T-cell (primary cell): ENCODE measurements around the gene CRYAB. TPM values are rescaled to one million over a fixed set of nuclear protein-coding genes. Genes with fewer than 3 reads are reported as not detected.
"Not testable (repeated sequence)": the region's sequence is repeated elsewhere in the genome, so short reads cannot be mapped to it uniquely, and the experiment has no call there.

ENCODE experiments used
- ATAC-seq, 4 experiments: fragments of 200-7000 bp in 3 of 4; fragments of 150-1000 bp in 1 of 4; cut with Tn5 transposase; replicated peaks in 1 of 4; 1 replicate in 3 of 4; 2 replicates in 1 of 4; pipeline ENCODE4 v1.10.0; 2021; ENCODE audit warnings: moderate library complexity in 3 of 4, mild to moderate bottlenecking in 2 of 4, moderate number of reproducible peaks in 1 of 4
- CTCF ChIA-PET, 2 donors: fragments of 300-600 bp; sonication (Branson Sonifier 250); formaldehyde crosslinking; loops; one replicate each; lab custom pipeline; 2022; ENCODE audit warnings: antibody characterized with exemption in 2 of 2; lab: Charles Lee
- POLR2A ChIA-PET, 2 donors: fragments of 300-600 bp; sonication (Branson Sonifier 250); formaldehyde crosslinking; loops; one replicate each; lab custom pipeline; 2022; ENCODE audit warnings: antibody characterized with exemption in 2 of 2; lab: Charles Lee
- DNase-seq, 35 experiments: peaks; one replicate each; pipeline versions ENCODE4 v3.0.0 to v3.0.0-alpha.2; 2013 to 2023
- H3K27ac ChIP-seq: one replicate; pipeline ENCODE4 v1.5.1; 2013; ENCODE audit warnings: low read length
- H3K27me3 ChIP-seq, 2 experiments: replicated peaks in 1 of 2; 1 replicate in 1 of 2; 2 replicates in 1 of 2; pipeline versions ENCODE4 v1.6.1 to v1.7.0; 2013; ENCODE audit warnings: low read length in 1 of 2, mixed read lengths in 1 of 2; ENCODE audit not compliant: control insufficient read depth in 2 of 2, insufficient read depth in 2 of 2; ENCODE audit errors: extremely low read depth in 1 of 2
- H3K36me3 ChIP-seq, 2 donors: 1 replicate in 1 of 2; 2 replicates in 1 of 2; pipeline versions ENCODE4 v1.6.1 to v1.7.0; 2013; ENCODE audit warnings: low read length in 1 of 2; ENCODE audit not compliant: control insufficient read depth in 2 of 2, insufficient read depth in 1 of 2; ENCODE audit errors: extremely low read depth in 1 of 2
- H3K4me1 ChIP-seq, 2 experiments: 1 replicate in 1 of 2; 2 replicates in 1 of 2; pipeline versions ENCODE4 v1.6.1 to v1.7.0; 2013; ENCODE audit warnings: low read length in 2 of 2, mixed read lengths in 1 of 2; ENCODE audit not compliant: insufficient read depth in 2 of 2, control insufficient read depth in 1 of 2; ENCODE audit errors: extremely low read depth in 1 of 2
- H3K4me3 ChIP-seq, 2 donors: 1 replicate in 1 of 2; 2 replicates in 1 of 2; pipeline versions ENCODE4 v1.5.1 to v1.7.0; 2013; ENCODE audit warnings: mild to moderate bottlenecking in 2 of 2, low read length in 1 of 2, moderate library complexity in 1 of 2; ENCODE audit not compliant: control insufficient read depth in 1 of 2; ENCODE audit errors: extremely low read depth in 1 of 2
- H3K9me3 ChIP-seq: 2 replicates; pipeline ENCODE4 v1.7.0; 2013
- H3K27ac Mint-ChIP-seq, 2 donors: one replicate each; pipeline ENCODE4 v1.8.0; 2020 to 2021; ENCODE audit warnings: mild to moderate bottlenecking in 2 of 2, mixed read lengths in 2 of 2
- H3K27me3 Mint-ChIP-seq, 2 donors: one replicate each; pipeline ENCODE4 v1.8.0; 2021 to 2022; ENCODE audit warnings: mixed read lengths in 2 of 2
- H3K36me3 Mint-ChIP-seq: one replicate; pipeline ENCODE4 v1.8.0; 2021; ENCODE audit warnings: mixed read lengths
- H3K4me1 Mint-ChIP-seq, 3 donors: one replicate each; pipeline ENCODE4 v1.8.0; 2020 to 2022; ENCODE audit warnings: mixed read lengths in 3 of 3, mild to moderate bottlenecking in 1 of 3
- H3K4me3 Mint-ChIP-seq, 3 donors: one replicate each; pipeline ENCODE4 v1.8.0; 2020 to 2022; ENCODE audit warnings: mild to moderate bottlenecking in 3 of 3, mixed read lengths in 3 of 3, moderate library complexity in 3 of 3
- H3K9me3 Mint-ChIP-seq, 3 donors: one replicate each; pipeline ENCODE4 v1.8.0; 2020 to 2022; ENCODE audit warnings: mixed read lengths in 3 of 3
- WGBS: methylation state at CpG from one replicate; pipeline ENCODE4 v1.1.5; 2013; ENCODE audit warnings: missing lambda C conversion rate; ENCODE audit not compliant: insufficient coverage; 5-methylcytosine and 5-hydroxymethylcytosine counted together
- total RNA-seq, 35 experiments: library from RNA in 6 of 35; stranded (reverse) in 6 of 35; fragments of 120-200 nt in 1 of 35; gene quantifications; one replicate each; pipeline versions ENCODE4 v1.2.1 to v1.2.4 and lab custom pipeline; 2013 to 2026

Gene CRYAB
- total RNA-seq, 5 donors from 2014 or later (not counting 1 experiment from before 2014, with no cell fraction given): 0.38 to 0.49 TPM; not detected in 3

- peaks cover 0 to 4% of the 10 kb centered on the region in 2 experiments for H3K4me1 ChIP-seq
- ChIA-PET POLR2A (no interaction called here), CTCF (interaction anchor here in 1 of 2 donors (0.6 kb wide), 1 partner anchor 1666 kb away, joined by 3 read pairs; no protein-coding TSS in a partner anchor)
- no peak for DNase-seq
- Mint-ChIP-seq H3K4me3 (no peak overlapping the region), H3K27me3 (peaks cover 34 to 39% of the 10 kb centered on the region in 2 donors), H3K9me3 (no peaks in the 10 kb centered on the region), H3K27ac (no peak overlapping the region), H3K4me1 (no peaks in the 10 kb centered on the region), H3K36me3 (peaks cover 5% of the 10 kb centered on the region)
- no peaks in the 10 kb centered on the region for H3K9me3 ChIP-seq
- ATAC-seq: no peak
- 94% methylated on average over 3 of the region's 5 CpGs for WGBS
- no peak overlapping the region for H3K4me3 ChIP-seq
- H3K27me3 ChIP-seq: peaks cover 9 to 29% of the 10 kb centered on the region in 2 experiments
- H3K36me3 ChIP-seq: no peaks in the 10 kb centered on the region
- H3K27ac ChIP-seq: no peak overlapping the region
These were observed 2.8 kb downstream of the CRYAB start for GRCh38 chr11:111908639-111909305.

- Mint-ChIP-seq H3K36me3 (peaks cover 5% of the 10 kb centered on the region), H3K4me3 (no peak overlapping the region), H3K27ac (no peak overlapping the region), H3K27me3 (peaks cover 25 to 27% of the 10 kb centered on the region in 2 donors), H3K9me3 (no peaks in the 10 kb centered on the region), H3K4me1 (no peaks in the 10 kb centered on the region)
- no peaks in the 10 kb centered on the region for H3K36me3 ChIP-seq
- CTCF ChIA-PET: no interaction called here
- no peaks in the 10 kb centered on the region for H3K9me3 ChIP-seq
- WGBS: no CpG with 5 or more reads among the region's 1 CpG
- H3K4me3 ChIP-seq: no peak overlapping the region
- peaks cover 7 to 13% of the 10 kb centered on the region in 2 experiments for H3K27me3 ChIP-seq
- ATAC-seq (no peak), DNase-seq (no peak)
- H3K4me1 ChIP-seq: no peaks in the 10 kb centered on the region
- POLR2A ChIA-PET: no interaction called here
- no peak overlapping the region for H3K27ac ChIP-seq
These were observed 4.9 kb downstream of the CRYAB start for GRCh38 chr11:111906680-111907079.

- no peaks in the 10 kb centered on the region for H3K9me3 Mint-ChIP-seq
- DNase-seq (no peak), ATAC-seq (no peak)
- H3K36me3 Mint-ChIP-seq: peaks cover 5% of the 10 kb centered on the region
- H3K4me1 Mint-ChIP-seq: no peaks in the 10 kb centered on the region
- Histone ChIP-seq H3K27me3 (peaks cover 4 to 5% of the 10 kb centered on the region in 2 experiments), H3K4me1 (no peaks in the 10 kb centered on the region), H3K27ac (no peak overlapping the region), H3K9me3 (no peaks in the 10 kb centered on the region), H3K36me3 (no peaks in the 10 kb centered on the region), H3K4me3 (no peak overlapping the region)
- no CpG with 5 or more reads among the region's 2 CpGs for WGBS
- H3K27me3 Mint-ChIP-seq: peaks cover 15 to 17% of the 10 kb centered on the region in 2 donors
- ChIA-PET POLR2A (no interaction called here), CTCF (no interaction called here)
- no peak overlapping the region for H3K27ac Mint-ChIP-seq
- no peak overlapping the region for H3K4me3 Mint-ChIP-seq
These were observed 6.2 kb downstream of the CRYAB start for GRCh38 chr11:111905411-111905810.

GRCh38 chr11:111886844-111887243, 24.7 kb downstream of the CRYAB start:
- H3K27ac Mint-ChIP-seq: no peak overlapping the region

GRCh38 chr11:111886032-111886431, 25.5 kb downstream of the CRYAB start:
- H3K4me3 Mint-ChIP-seq: no peak overlapping the region
- no peaks in the 10 kb centered on the region for H3K27me3 Mint-ChIP-seq
- no peaks in the 10 kb centered on the region for H3K9me3 Mint-ChIP-seq
- H3K4me3 ChIP-seq: no peak overlapping the region
- no peak overlapping the region for H3K27ac ChIP-seq
- ATAC-seq (no peak), DNase-seq (no peak)
- H3K36me3 Mint-ChIP-seq: peaks cover 16% of the 10 kb centered on the region
- H3K9me3 ChIP-seq: no peaks in the 10 kb centered on the region
- H3K27ac Mint-ChIP-seq: no peak overlapping the region
- ChIA-PET POLR2A (no interaction called here), CTCF (interaction anchor here in 1 of 2 donors (1.5 kb wide), 1 partner anchor 15 kb away, joined by 4 read pairs; the partner anchor contains the start of gene ALG9)
- H3K27me3 ChIP-seq: no peaks in the 10 kb centered on the region
- H3K4me1 Mint-ChIP-seq: no peaks in the 10 kb centered on the region
- 0% methylated on average over 1 of the region's 4 CpGs for WGBS
- H3K36me3 ChIP-seq: peaks cover 0 to 3% of the 10 kb centered on the region in 2 donors
- no peaks in the 10 kb centered on the region for H3K4me1 ChIP-seq

More at GRCh38 chr11:111886844-111887243, 24.7 kb downstream of the CRYAB start:
- Histone ChIP-seq H3K4me1 (no peaks in the 10 kb centered on the region), H3K9me3 (no peaks in the 10 kb centered on the region), H3K27me3 (no peaks in the 10 kb centered on the region), H3K36me3 (peaks cover 0 to 3% of the 10 kb centered on the region in 2 donors), H3K4me3 (no peak overlapping the region), H3K27ac (no peak overlapping the region)
- ATAC-seq (no peak), DNase-seq (no peak)
- Mint-ChIP-seq H3K36me3 (peaks cover 16% of the 10 kb centered on the region), H3K9me3 (no peaks in the 10 kb centered on the region), H3K4me3 (no peak overlapping the region), H3K27me3 (no peaks in the 10 kb centered on the region), H3K4me1 (no peaks in the 10 kb centered on the region)
- ChIA-PET CTCF (interaction anchor here in 1 of 2 donors (0.6 to 1.5 kb wide), 2 partner anchors 10 to 16 kb away, joined by 4 read pairs; partner anchors contain the start of gene ALG9), POLR2A (no interaction called here)
- 40% methylated on average over 1 of the region's 2 CpGs for WGBS

- not testable (repeated sequence) for H3K9me3 Mint-ChIP-seq
- no CpG with 5 or more reads among the region's 4 CpGs for WGBS
These were observed 26.5 kb downstream of the CRYAB start for GRCh38 chr11:111885053-111885452.

More at GRCh38 chr11:111885053-111885452, 26.5 kb downstream of the CRYAB start:
- DNase-seq, H3K27ac ChIP-seq, POLR2A ChIA-PET, H3K27me3 ChIP-seq, ATAC-seq, H3K36me3 ChIP-seq, H3K9me3 ChIP-seq, H3K4me1 ChIP-seq, H3K27me3 Mint-ChIP-seq, H3K4me1 Mint-ChIP-seq, H3K4me3 ChIP-seq, H3K4me3 Mint-ChIP-seq, H3K27ac Mint-ChIP-seq: not testable (repeated sequence)
- H3K36me3 Mint-ChIP-seq: peaks cover 16% of the 10 kb centered on the region
- CTCF ChIA-PET: interaction anchor here in 1 of 2 donors (0.6 to 1.5 kb wide), 2 partner anchors 12 to 14 kb away, joined by 3 to 4 read pairs; partner anchors contain the start of gene ALG9
